Astrocyte of the cerebellum (primary cell): ENCODE data around the gene CHCHD1.

Source experiments
- DNase-seq: peaks from one replicate; pipeline ENCODE4 v3.0.0-alpha.2; 2011; ENCODE audit warnings: low read depth
- H3K4me3 ChIP-seq: 2 replicates; pipeline ENCODE4 v1.5.1; 2011; ENCODE audit warnings: mild to moderate bottlenecking, low read depth, low read length, moderate library complexity
- CTCF ChIP-seq: IDR thresholded peaks from 2 replicates; pipeline ENCODE4 v1.5.1; 2012; ENCODE audit warnings: low read length, low read depth, moderate library complexity, mild to moderate bottlenecking; ENCODE audit errors: missing control alignments
- in situ Hi-C: cut with HindIII; loops from 2 replicates; pipeline ENCODE4 v1.10.0; 2017; ENCODE audit warnings: low sequenced_read_pairs

The CHCHD1 gene

GRCh38 chr10:73814896-73815718 lies 33.3 kb downstream of the CHCHD1 start:
- no peak for DNase-seq

GRCh38 chr10:73815719-73816030 lies 33.8 kb downstream of the CHCHD1 start:
- no peak overlapping the region for H3K4me3 ChIP-seq
- in situ Hi-C loops: no loop called here
- DNase-seq: no peak
- TF ChIP-seq CTCF: no peak

More at GRCh38 chr10:73814896-73815718, 33.3 kb downstream of the CHCHD1 start:
- peak; percentile 22 for TF ChIP-seq CTCF
- in situ Hi-C loops: loop anchor here (5.0 kb wide), 1 partner anchor 32 kb away; no protein-coding TSS in a partner anchor
- H3K4me3 ChIP-seq: no peak overlapping the region

GRCh38 chr10:73816917-73817729 lies 35.3 kb downstream of the CHCHD1 start:
- no peak for TF ChIP-seq CTCF
- in situ Hi-C loops: no loop called here
- no peak for DNase-seq
- H3K4me3 ChIP-seq: no peak overlapping the region

DNA sequence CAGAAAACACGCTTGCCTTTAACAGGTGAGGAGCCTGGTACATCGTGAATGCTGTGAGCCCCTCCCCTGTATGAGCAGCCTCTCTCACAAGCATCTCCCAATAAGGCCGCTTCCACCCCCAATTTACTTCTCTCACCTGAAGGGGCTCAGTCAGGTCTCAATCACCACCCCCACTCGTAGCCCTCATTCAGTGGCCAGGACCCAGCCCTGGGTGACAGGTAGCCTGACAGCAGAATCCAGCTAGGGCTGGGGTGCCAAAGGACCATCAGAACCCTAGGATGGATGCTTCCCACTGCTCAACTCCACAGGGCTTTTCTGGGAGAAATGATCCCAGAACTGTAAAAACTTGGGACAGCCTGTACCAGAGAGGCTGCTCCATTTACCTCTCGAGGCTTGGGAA lies 36.0 kb downstream of the CHCHD1 start:
- no peak for DNase-seq

GRCh38 chr10:73818402-73818801 lies 36.6 kb downstream of the CHCHD1 start:
- no peak for DNase-seq
- H3K4me3 ChIP-seq: no peak overlapping the region
- no peak for TF ChIP-seq CTCF
- in situ Hi-C loops: no loop called here

More for the DNA sequence above, 36.0 kb downstream of the CHCHD1 start:
- in situ Hi-C loops: no loop called here
- no peak for TF ChIP-seq CTCF
- no peak overlapping the region for H3K4me3 ChIP-seq

DNA sequence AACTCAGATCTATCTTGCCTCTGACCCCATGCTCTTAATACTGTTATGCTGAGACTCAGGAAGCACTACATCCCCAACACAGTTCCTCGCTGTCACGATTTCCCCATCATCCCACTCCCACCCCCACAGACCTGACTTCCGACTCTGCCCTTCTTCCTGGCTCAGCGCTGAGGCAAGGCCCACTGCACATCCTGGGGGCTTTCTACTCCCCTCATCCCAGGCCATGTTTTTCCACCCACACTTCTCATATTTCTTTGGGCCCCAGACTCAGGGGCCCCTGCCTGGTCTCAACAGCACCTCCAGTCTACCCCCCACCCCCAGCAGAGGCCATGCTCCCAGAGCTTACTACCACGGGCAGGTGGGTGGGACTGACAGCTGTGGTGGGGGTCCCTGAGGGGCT lies 37.2 kb downstream of the CHCHD1 start:
- no peak overlapping the region for H3K4me3 ChIP-seq
- no peak for DNase-seq
- no peak for TF ChIP-seq CTCF
- in situ Hi-C loops: no loop called here
